Lung (tissue), 12 donors: ENCODE data around the gene CHD1. TPM values are rescaled to one million over a fixed set of nuclear protein-coding genes. Genes with fewer than 3 reads are reported as not detected.
A peak's percentile ranks its signal among the peaks of the same experiment; 100 is the strongest.

ENCODE experiments used
- ATAC-seq: fragments of 200-7000 bp; cut with Tn5 transposase; one replicate; pipeline ENCODE4 v1.9.1; 2020; ENCODE audit warnings: moderate number of reproducible peaks; ENCODE audit not compliant: insufficient read depth, low FRiP score
- DNase-seq, 3 donors: peaks; one replicate each; pipeline ENCODE4 v3.0.0-alpha.2; 2013 to 2017
- H3K27ac ChIP-seq, 2 donors: one replicate each; pipeline ENCODE4 v1.5.1; 2013; ENCODE audit warnings: mild to moderate bottlenecking in 2 of 2, moderate library complexity in 2 of 2, control low read depth in 1 of 2, inconsistent platforms in 1 of 2, low read depth in 1 of 2, low read length in 1 of 2
- H3K27me3 ChIP-seq, 3 donors: one replicate each; pipeline ENCODE4 v1.5.1; 2013; ENCODE audit warnings: low read length in 2 of 3; ENCODE audit not compliant: control insufficient read depth in 3 of 3, insufficient read depth in 3 of 3
- H3K36me3 ChIP-seq, 4 donors: one replicate each; pipeline ENCODE4 v1.5.1; 2013; ENCODE audit warnings: low read length in 4 of 4, mild to moderate bottlenecking in 1 of 4, moderate library complexity in 1 of 4; ENCODE audit not compliant: control insufficient read depth in 4 of 4, insufficient read depth in 4 of 4
- H3K4me1 ChIP-seq, 5 donors: one replicate each; pipeline ENCODE4 v1.5.1; 2013; ENCODE audit warnings: low read length in 5 of 5, mild to moderate bottlenecking in 2 of 5, moderate library complexity in 1 of 5; ENCODE audit not compliant: control insufficient read depth in 5 of 5, insufficient read depth in 5 of 5
- H3K4me3 ChIP-seq: one replicate; pipeline ENCODE4 v1.5.1; 2013; ENCODE audit warnings: mild to moderate bottlenecking, control low read depth, moderate library complexity
- H3K9ac ChIP-seq, 2 donors: one replicate each; pipeline ENCODE4 v1.5.1; 2013; ENCODE audit warnings: low read length in 2 of 2, control low read depth in 1 of 2; ENCODE audit not compliant: insufficient read depth in 1 of 2
- H3K9me3 ChIP-seq, 4 donors: one replicate each; pipeline ENCODE4 v1.5.1; 2013; ENCODE audit warnings: low read length in 3 of 4, mild to moderate bottlenecking in 1 of 4, moderate library complexity in 1 of 4; ENCODE audit not compliant: control insufficient read depth in 4 of 4, insufficient read depth in 3 of 4
- CTCF ChIP-seq: IDR thresholded peaks from 2 replicates; pipeline ENCODE4 v1.5.1; 2012; ENCODE audit warnings: mild to moderate bottlenecking; ENCODE audit errors: control extremely low read depth, extremely low read depth
- WGBS, 2 donors: extraction: QIAGEN DNeasy Blood & Tissue Kit; methylation state at CpG; one replicate each; pipeline ENCODE4 v1.1.7; 2013; 5-methylcytosine and 5-hydroxymethylcytosine counted together
- polyA plus RNA-seq, 2 donors: library from polyadenylated mRNA; stranded (reverse); fragments of 200-250 nt; gene quantifications; one replicate each; pipeline ENCODE4 v1.2.1, GENCODE V29; 2013
- total RNA-seq, 2 donors: library from RNA; depleted of rRNA in 1 of 2; stranded (reverse); fragments of >200 nt in 1 of 2; gene quantifications; one replicate each; pipeline ENCODE4 v1.2.1, GENCODE V29; 2014 to 2021
- donor health status: control.
- donor health status: control.
- donor health status: Bipolar disorder and iron deficiency.
- donor health status: healthy.
- donor health status: DM: yes; HTN: yes; CAD: no.

Gene CHD1
- total and polyA plus RNA-seq, 4 donors, result 17.8 to 126 (median 22.6) TPM

- no peak for TF ChIP-seq CTCF
- H3K4me3 ChIP-seq, result no peak overlapping the region
- no peaks in the 10 kb centered on the region for H3K4me1 ChIP-seq
- ATAC-seq (no peak), DNase-seq (no peak)
- no peaks in the 10 kb centered on the region for H3K9me3 ChIP-seq
- H3K9ac ChIP-seq, result no peak overlapping the region
- H3K27ac ChIP-seq, result no peak overlapping the region
- no peaks in the 10 kb centered on the region for H3K36me3 ChIP-seq
- no peaks in the 10 kb centered on the region for H3K27me3 ChIP-seq
- WGBS, 2 donors, result 66 to 67% methylated on average over 4 of the region's 4 CpGs
These were observed 47.0 kb upstream of the CHD1 start for GRCh38 chr5:98975682-98976407.

DNA sequence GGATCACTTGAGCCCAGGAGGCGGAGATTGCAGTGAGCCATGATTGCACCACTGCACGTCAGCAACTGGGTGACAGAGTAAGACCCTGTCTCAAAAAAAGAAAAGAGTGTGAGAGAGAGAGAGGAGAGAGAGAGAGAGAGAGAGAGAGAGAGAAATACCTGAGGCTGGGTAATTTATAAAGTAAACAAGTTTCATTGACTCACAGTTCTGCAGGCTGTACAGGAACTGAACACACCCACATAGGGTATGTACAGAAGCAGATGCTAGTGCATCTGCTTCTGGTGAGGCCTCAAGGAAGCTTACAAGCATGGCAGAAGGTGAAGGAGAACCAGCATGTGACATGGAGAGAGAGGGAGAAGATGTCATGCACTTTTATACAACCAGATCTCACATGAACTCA, 46.4 kb upstream of the CHD1 start:
- TF ChIP-seq CTCF, result no peak
- ATAC-seq, result no peak
- DNase-seq, result no peak
- Histone ChIP-seq H3K27me3 (no peaks in the 10 kb centered on the region), H3K4me3 (no peak overlapping the region), H3K27ac (no peak overlapping the region), H3K36me3 (no peaks in the 10 kb centered on the region), H3K4me1 (no peaks in the 10 kb centered on the region), H3K9ac (no peak overlapping the region), H3K9me3 (no peaks in the 10 kb centered on the region)
- WGBS, 2 donors, result 79 to 88% methylated on average over 2 of the region's 2 CpGs

- WGBS, 2 donors, result 71 to 82% methylated on average over 4 of the region's 4 CpGs
- H3K9ac ChIP-seq, result no peak overlapping the region
- DNase-seq (peak in 1 of 3 donors; percentile 17), ATAC-seq (no peak)
- no peaks in the 10 kb centered on the region for H3K4me1 ChIP-seq
- no peaks in the 10 kb centered on the region for H3K9me3 ChIP-seq
- no peaks in the 10 kb centered on the region for H3K36me3 ChIP-seq
- H3K4me3 ChIP-seq, result no peak overlapping the region
- H3K27ac ChIP-seq, result no peak overlapping the region
- no peak for TF ChIP-seq CTCF
- no peaks in the 10 kb centered on the region for H3K27me3 ChIP-seq
These were observed 40.6 kb upstream of the CHD1 start for GRCh38 chr5:98969400-98969799.

GRCh38 chr5:98968056-98968564, 39.3 kb upstream of the CHD1 start:
- Histone ChIP-seq H3K27me3 (no peaks in the 10 kb centered on the region), H3K4me1 (no peaks in the 10 kb centered on the region), H3K9ac (no peak overlapping the region), H3K4me3 (no peak overlapping the region), H3K27ac (no peak overlapping the region), H3K36me3 (no peaks in the 10 kb centered on the region), H3K9me3 (no peaks in the 10 kb centered on the region)
- WGBS, 2 donors, result 92 to 93% methylated on average over 4 of the region's 4 CpGs
- ATAC-seq (no peak), DNase-seq (no peak)
- no peak for TF ChIP-seq CTCF
